GM19467 (cell line): ENCODE measurements around the gene VPS13D.
"Not testable (repeated sequence)": the region's sequence is repeated elsewhere in the genome, so short reads cannot be mapped to it uniquely, and the experiment has no call there.

Experiments
- ATAC-seq: cut with Tn5 transposase; IDR thresholded peaks from one replicate; pipeline ENCODE4 v1.9.1; 2021; ENCODE audit warnings: mild to moderate bottlenecking, moderate library complexity; ENCODE audit not compliant: unreplicated experiment

Gene VPS13D

GRCh38 chr1:12359359-12360133 is 129.7 kb downstream of the VPS13D start:
- no peak for ATAC-seq

GRCh38 chr1:12368646-12369045 is 138.8 kb downstream of the VPS13D start:
- no peak for ATAC-seq

GRCh38 chr1:12369258-12369657 is 139.4 kb downstream of the VPS13D start:
- ATAC-seq, result no peak

- no peak for ATAC-seq
Observed at GRCh38 chr1:12370333-12370975, 140.6 kb downstream of the VPS13D start.

- no peak for ATAC-seq
Observed at GRCh38 chr1:12371053-12371452, 141.2 kb downstream of the VPS13D start.

GRCh38 chr1:12372180-12372579 is 142.3 kb downstream of the VPS13D start:
- ATAC-seq, result no peak

- ATAC-seq, result no peak
Observed at GRCh38 chr1:12372761-12373160, 142.9 kb downstream of the VPS13D start.

GRCh38 chr1:12375133-12375829 is 145.5 kb downstream of the VPS13D start:
- ATAC-seq, result no peak

GRCh38 chr1:12376236-12377045 is 146.6 kb downstream of the VPS13D start:
- no peak for ATAC-seq

GRCh38 chr1:12380326-12381249 is 150.8 kb downstream of the VPS13D start:
- ATAC-seq, result no peak

GRCh38 chr1:12383001-12383400 is 153.2 kb downstream of the VPS13D start:
- no peak for ATAC-seq

- no peak for ATAC-seq
Observed at GRCh38 chr1:12383786-12384185, 154.0 kb downstream of the VPS13D start.

GRCh38 chr1:12384836-12385456 is 155.1 kb downstream of the VPS13D start:
- no peak for ATAC-seq

- ATAC-seq, result no peak
Observed at GRCh38 chr1:12386130-12386529, 156.3 kb downstream of the VPS13D start.

GRCh38 chr1:12387641-12388040 is 157.8 kb downstream of the VPS13D start:
- ATAC-seq, result no peak

- not testable (repeated sequence) for ATAC-seq
Observed at GRCh38 chr1:12390296-12390695, 160.5 kb downstream of the VPS13D start.

- no peak for ATAC-seq
Observed at GRCh38 chr1:12397462-12398450, 167.9 kb downstream of the VPS13D start.

- no peak for ATAC-seq
Observed at GRCh38 chr1:12398479-12398878, 168.6 kb downstream of the VPS13D start.
